ENCODE results near the gene LYZ. TPM values are rescaled to one million over a fixed set of nuclear protein-coding genes. Genes with fewer than 3 reads are reported as not detected.

LYZ gene
- polyA plus RNA-seq, 3 donors = 10,434 to 46,644 (median 13,865) TPM

DNA sequence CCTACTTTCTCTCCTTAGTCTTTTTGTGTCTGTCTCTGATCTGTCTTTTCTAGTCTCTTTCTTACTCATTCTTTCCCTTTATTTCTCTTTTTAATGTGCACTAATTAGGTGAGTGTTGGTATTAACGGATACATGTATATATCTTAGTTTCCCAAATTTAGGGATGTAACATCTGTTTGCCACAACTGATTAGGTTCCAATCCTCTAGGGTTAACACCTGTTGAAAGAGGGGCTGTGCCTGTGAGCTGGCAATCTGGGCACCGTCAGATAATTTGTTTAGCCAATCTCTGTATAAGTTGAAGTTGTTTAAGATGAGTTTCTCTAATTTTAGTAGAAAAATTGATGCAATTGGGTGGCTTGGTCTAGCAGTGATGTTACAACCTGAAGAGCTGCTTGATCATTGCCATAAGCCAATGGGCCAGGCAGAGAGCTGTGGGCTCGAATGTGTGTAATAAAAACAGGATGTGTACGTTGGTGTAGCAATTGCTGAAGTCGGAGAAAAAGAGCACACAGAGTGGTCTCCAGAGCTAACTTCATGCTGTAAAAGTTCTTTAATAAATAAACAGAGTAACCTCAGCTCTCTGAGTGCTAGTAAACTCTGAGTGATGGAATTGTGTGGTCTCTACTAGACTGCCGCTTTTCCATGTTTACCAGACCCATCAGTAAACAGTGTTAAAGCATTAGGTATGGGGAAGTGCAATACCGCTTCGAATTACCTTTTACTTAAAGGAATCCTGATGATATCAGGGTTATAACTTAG is 18.3 kb upstream of the LYZ start:
- Histone ChIP-seq H3K4me2 (replicated peaks; ENCODE audit: extremely low read depth, low read length, poor library complexity, severe bottlenecking) (peak overlapping the region; percentile 95), H3K9me3 (replicated peaks in 1 of 2; ENCODE audit: control insufficient read depth in 1 of 2, insufficient read depth in 1 of 2, low read length in 2 of 2) (no peaks in the 10 kb centered on the region), H3K27me3 (ENCODE audit: control insufficient read depth in 2 of 2, insufficient read depth in 2 of 2, low read length in 2 of 2) (no peaks in the 10 kb centered on the region), H2AFZ (ENCODE audit: insufficient read depth, low read depth, low read length, poor library complexity, severe bottlenecking) (peak overlapping the region; percentile 77), H3K27ac (ENCODE audit: low read depth in 1 of 2, low read length in 2 of 2) (peak overlapping the region; percentile 67 to 98), H3K9ac (ENCODE audit: insufficient read depth, low read length, poor library complexity, severe bottlenecking) (peak overlapping the region; percentile 84), H3K79me2 (ENCODE audit: insufficient read depth, low read length) (peaks cover 98% of the 10 kb centered on the region), H3K4me1 (ENCODE audit: control insufficient read depth in 1 of 2, insufficient read depth in 2 of 2, low read length in 2 of 2) (peaks cover 65 to 86% of the 10 kb centered on the region in 2 donors), H3K36me3 (replicated peaks in 1 of 2; ENCODE audit: control insufficient read depth in 1 of 2, insufficient read depth in 2 of 2, low read length in 2 of 2) (no peaks in the 10 kb centered on the region), H4K20me1 (ENCODE audit: insufficient read depth, low read length) (no peaks in the 10 kb centered on the region), H3K4me3 (replicated peaks in 1 of 3; ENCODE audit: low read depth in 2 of 3, low read length in 3 of 3) (peak overlapping the region; percentile 65 to 98 (median 93))
- 0% methylated on average over 1 of the region's 8 CpGs for WGBS (ENCODE audit: insufficient coverage)
- peaks cover 0 to 3% of the 10 kb centered on the region in 2 donors for H3K36me3 Mint-ChIP-seq
- H3K27ac Mint-ChIP-seq = peak overlapping the region; percentile 92 to 99 (median 98)
- H3K27me3 Mint-ChIP-seq (ENCODE audit: low read depth in 3 of 3) = no peaks in the 10 kb centered on the region
- TF ChIP-seq, protein P1, sequence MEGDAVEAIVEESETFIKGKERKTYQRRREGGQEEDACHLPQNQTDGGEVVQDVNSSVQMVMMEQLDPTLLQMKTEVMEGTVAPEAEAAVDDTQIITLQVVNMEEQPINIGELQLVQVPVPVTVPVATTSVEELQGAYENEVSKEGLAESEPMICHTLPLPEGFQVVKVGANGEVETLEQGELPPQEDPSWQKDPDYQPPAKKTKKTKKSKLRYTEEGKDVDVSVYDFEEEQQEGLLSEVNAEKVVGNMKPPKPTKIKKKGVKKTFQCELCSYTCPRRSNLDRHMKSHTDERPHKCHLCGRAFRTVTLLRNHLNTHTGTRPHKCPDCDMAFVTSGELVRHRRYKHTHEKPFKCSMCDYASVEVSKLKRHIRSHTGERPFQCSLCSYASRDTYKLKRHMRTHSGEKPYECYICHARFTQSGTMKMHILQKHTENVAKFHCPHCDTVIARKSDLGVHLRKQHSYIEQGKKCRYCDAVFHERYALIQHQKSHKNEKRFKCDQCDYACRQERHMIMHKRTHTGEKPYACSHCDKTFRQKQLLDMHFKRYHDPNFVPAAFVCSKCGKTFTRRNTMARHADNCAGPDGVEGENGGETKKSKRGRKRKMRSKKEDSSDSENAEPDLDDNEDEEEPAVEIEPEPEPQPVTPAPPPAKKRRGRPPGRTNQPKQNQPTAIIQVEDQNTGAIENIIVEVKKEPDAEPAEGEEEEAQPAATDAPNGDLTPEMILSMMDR (IDR thresholded peaks at IDR 0.05) = no peak
- DNase-seq = peak in 2 of 3 donors; percentile 66 to 74
- peaks cover 71% of the 10 kb centered on the region for H3K4me1 Mint-ChIP-seq
- H3K9me3 Mint-ChIP-seq = no peaks in the 10 kb centered on the region
- peak overlapping the region; percentile 84 to 93 for H3K4me3 Mint-ChIP-seq
- intact Hi-C loops (cut with micrococcal nuclease) = no loop called here

DNA sequence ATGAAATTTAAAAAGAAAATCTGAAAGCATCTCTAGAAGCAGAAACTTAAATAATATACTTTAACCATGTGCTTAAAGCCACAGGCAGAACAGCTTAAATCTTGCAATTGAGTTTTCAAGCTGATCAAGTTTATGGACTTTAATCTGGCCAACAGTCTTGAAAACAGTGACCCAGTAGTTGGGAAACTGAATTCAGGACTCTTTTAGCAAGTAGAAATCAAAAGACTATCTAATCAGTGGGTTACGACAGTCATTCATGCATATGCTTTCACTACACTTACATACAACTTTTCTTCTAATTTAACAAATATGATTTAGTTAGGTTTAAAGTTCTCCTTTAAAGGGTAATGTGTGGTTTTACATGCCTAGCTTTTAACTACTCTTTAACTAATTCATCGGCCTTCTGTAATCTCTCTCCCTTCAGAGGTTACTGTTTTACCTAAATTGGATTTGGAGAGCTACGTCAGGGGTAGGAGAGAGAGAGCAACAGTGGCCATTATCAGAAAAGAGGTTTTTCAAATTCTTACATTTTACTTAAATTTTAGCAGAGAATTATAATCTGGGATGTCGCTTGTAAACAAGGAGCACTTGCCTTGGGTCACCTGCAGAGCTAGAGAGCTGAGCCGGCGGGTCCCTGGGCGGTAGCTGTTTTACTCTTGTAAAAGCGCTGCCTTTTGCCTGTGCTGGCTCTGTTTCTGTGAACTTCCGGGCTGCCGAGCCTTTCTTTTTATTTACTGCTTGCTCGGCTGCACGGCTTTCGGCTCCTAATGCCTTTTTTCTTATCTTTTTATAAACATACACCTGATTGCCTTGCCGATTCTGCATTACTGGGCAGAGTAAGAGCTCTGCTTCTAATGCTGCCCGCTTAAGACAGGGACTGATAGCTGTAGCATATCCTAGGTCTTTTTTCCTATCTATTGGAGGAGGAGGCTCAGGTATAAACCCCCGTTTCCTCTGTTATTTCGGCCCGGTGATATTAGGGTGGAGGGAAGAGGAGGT is 17.4 kb upstream of the LYZ start:
- Mint-ChIP-seq H3K4me1 (peaks cover 69% of the 10 kb centered on the region), H3K36me3 (peaks cover 0 to 3% of the 10 kb centered on the region in 2 donors), H3K9me3 (no peaks in the 10 kb centered on the region), H3K27ac (peak overlapping the region; percentile 92 to 99 (median 98)), H3K4me3 (peak overlapping the region; percentile 84 to 93), H3K27me3 (ENCODE audit: low read depth in 3 of 3) (no peaks in the 10 kb centered on the region)
- H3K79me2 ChIP-seq (ENCODE audit: insufficient read depth, low read length) = peaks cover 100% of the 10 kb centered on the region
- no peaks in the 10 kb centered on the region for H4K20me1 ChIP-seq (ENCODE audit: insufficient read depth, low read length)
- intact Hi-C loops (cut with micrococcal nuclease) = no loop called here
- WGBS (ENCODE audit: insufficient coverage) = 0% methylated on average over 10 of the region's 18 CpGs
- TF ChIP-seq, protein P1 (IDR thresholded peaks at IDR 0.05) = no peak
- H3K27ac ChIP-seq (ENCODE audit: low read depth in 1 of 2, low read length in 2 of 2) = peak overlapping the region; percentile 89 to 98
- peak overlapping the region; percentile 95 for H3K4me2 ChIP-seq (replicated peaks; ENCODE audit: extremely low read depth, low read length, poor library complexity, severe bottlenecking)
- no peaks in the 10 kb centered on the region for H3K9me3 ChIP-seq (replicated peaks in 1 of 2; ENCODE audit: control insufficient read depth in 1 of 2, insufficient read depth in 1 of 2, low read length in 2 of 2)
- H3K4me3 ChIP-seq (replicated peaks in 1 of 3; ENCODE audit: low read depth in 2 of 3, low read length in 3 of 3) = peak overlapping the region; percentile 65 to 98 (median 93)
- H3K36me3 ChIP-seq (replicated peaks in 1 of 2; ENCODE audit: control insufficient read depth in 1 of 2, insufficient read depth in 2 of 2, low read length in 2 of 2) = no peaks in the 10 kb centered on the region
- no peak for DNase-seq
- peaks cover 68 to 86% of the 10 kb centered on the region in 2 donors for H3K4me1 ChIP-seq (ENCODE audit: control insufficient read depth in 1 of 2, insufficient read depth in 2 of 2, low read length in 2 of 2)
- peak overlapping the region; percentile 77 for H2AFZ ChIP-seq (ENCODE audit: insufficient read depth, low read depth, low read length, poor library complexity, severe bottlenecking)
- peak overlapping the region; percentile 84 for H3K9ac ChIP-seq (ENCODE audit: insufficient read depth, low read length, poor library complexity, severe bottlenecking)
- no peaks in the 10 kb centered on the region for H3K27me3 ChIP-seq (ENCODE audit: control insufficient read depth in 2 of 2, insufficient read depth in 2 of 2, low read length in 2 of 2)

Data from CD14-positive monocyte (primary cell).